Left ventricle myocardium inferior (tissue), 1 donor: ENCODE measurements around the gene MPND. TPM values are rescaled to one million over a fixed set of nuclear protein-coding genes. Genes with fewer than 3 reads are reported as not detected.

ENCODE experiments used
- DNase-seq: peaks from one replicate; pipeline ENCODE4 v3.0.0-alpha.2; 2020
- H3K27ac ChIP-seq: fragments of 200-600 bp; replicated peaks from 2 replicates; pipeline ENCODE4 v1.8.0; 2021
- H3K27me3 ChIP-seq: fragments of 200-600 bp; 2 replicates; pipeline ENCODE4 v1.8.0; 2021; ENCODE audit warnings: low read depth
- H3K36me3 ChIP-seq: fragments of 200-600 bp; 2 replicates; pipeline ENCODE4 v1.8.0; 2021
- H3K4me1 ChIP-seq: fragments of 200-600 bp; 2 replicates; pipeline ENCODE4 v1.8.0; 2021
- H3K4me3 ChIP-seq: fragments of 200-600 bp; 2 replicates; pipeline ENCODE4 v1.8.0; 2021; ENCODE audit warnings: mild to moderate bottlenecking, moderate library complexity
- H3K9me3 ChIP-seq: fragments of 200-600 bp; replicated peaks from 2 replicates; pipeline ENCODE4 v1.8.0; 2021
- intact Hi-C: fragments of 100-400 bp; cut with micrococcal nuclease; formaldehyde crosslinking; loops from one replicate; pipeline ENCODE4 v1.11.0; 2022
- total RNA-seq: library from RNA; stranded (reverse); fragmentation: NEBNext Ultra II Directional; extraction: Animal tissue kit (Norgen Biotek cat#: 25700); gene quantifications from one replicate; pipeline ENCODE4 v1.2.1, GENCODE V29; 2021
- TF ChIP-seq, protein P1 (sequence below): fragments of 200-600 bp; IDR thresholded peaks from 2 replicates; pipeline ENCODE4 v1.8.0; 2021; ENCODE audit warnings: antibody characterized with exemption, mild to moderate bottlenecking, borderline replicate concordance
- donor health status: DM: no; HTN: yes; CAD: no; lungs with severe emphysema.

MPND gene
- total RNA-seq, 1 donor from 2014 or later, result 19.2 TPM

DNA sequence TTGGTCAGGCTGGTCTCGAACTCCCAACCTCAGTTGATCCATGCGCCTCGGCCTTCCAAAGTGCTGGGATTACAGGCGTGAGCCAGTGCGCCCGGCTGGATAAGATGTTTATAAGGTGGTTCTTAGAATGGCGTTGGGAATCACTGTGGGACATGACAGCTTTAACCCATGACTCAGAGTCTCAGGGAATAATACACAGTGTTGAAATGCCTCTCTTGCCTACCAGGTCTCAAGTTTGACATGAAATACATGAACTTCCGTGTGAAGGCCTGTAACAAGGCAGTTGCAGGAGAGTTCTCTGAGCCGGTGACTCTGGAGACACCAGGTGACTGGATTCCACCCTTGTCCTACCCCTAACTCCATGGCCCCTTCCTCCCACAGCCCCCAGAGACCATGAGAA is 26.4 kb upstream of the MPND start:
- peaks cover 4% of the 10 kb centered on the region for H3K9me3 ChIP-seq
- H3K27me3 ChIP-seq, result peaks cover 16% of the 10 kb centered on the region
- intact Hi-C loops, result no loop called here
- DNase-seq, result no peak
- H3K4me1 ChIP-seq, result peaks cover 3% of the 10 kb centered on the region
- H3K4me3 ChIP-seq, result no peak overlapping the region
- no peak overlapping the region for H3K27ac ChIP-seq
- TF ChIP-seq, protein P1, sequence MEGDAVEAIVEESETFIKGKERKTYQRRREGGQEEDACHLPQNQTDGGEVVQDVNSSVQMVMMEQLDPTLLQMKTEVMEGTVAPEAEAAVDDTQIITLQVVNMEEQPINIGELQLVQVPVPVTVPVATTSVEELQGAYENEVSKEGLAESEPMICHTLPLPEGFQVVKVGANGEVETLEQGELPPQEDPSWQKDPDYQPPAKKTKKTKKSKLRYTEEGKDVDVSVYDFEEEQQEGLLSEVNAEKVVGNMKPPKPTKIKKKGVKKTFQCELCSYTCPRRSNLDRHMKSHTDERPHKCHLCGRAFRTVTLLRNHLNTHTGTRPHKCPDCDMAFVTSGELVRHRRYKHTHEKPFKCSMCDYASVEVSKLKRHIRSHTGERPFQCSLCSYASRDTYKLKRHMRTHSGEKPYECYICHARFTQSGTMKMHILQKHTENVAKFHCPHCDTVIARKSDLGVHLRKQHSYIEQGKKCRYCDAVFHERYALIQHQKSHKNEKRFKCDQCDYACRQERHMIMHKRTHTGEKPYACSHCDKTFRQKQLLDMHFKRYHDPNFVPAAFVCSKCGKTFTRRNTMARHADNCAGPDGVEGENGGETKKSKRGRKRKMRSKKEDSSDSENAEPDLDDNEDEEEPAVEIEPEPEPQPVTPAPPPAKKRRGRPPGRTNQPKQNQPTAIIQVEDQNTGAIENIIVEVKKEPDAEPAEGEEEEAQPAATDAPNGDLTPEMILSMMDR, result no peak
- H3K36me3 ChIP-seq, result no peaks in the 10 kb centered on the region

- Histone ChIP-seq H3K27ac (no peak overlapping the region), H3K27me3 (peaks cover 16% of the 10 kb centered on the region), H3K4me1 (peaks cover 3% of the 10 kb centered on the region), H3K9me3 (peaks cover 4% of the 10 kb centered on the region), H3K36me3 (no peaks in the 10 kb centered on the region), H3K4me3 (no peak overlapping the region)
- intact Hi-C loops, result no loop called here
- no peak for DNase-seq
- TF ChIP-seq, protein P1, result no peak
Observed at GRCh38 chr19:4318460-4318859, 24.9 kb upstream of the MPND start.

DNA sequence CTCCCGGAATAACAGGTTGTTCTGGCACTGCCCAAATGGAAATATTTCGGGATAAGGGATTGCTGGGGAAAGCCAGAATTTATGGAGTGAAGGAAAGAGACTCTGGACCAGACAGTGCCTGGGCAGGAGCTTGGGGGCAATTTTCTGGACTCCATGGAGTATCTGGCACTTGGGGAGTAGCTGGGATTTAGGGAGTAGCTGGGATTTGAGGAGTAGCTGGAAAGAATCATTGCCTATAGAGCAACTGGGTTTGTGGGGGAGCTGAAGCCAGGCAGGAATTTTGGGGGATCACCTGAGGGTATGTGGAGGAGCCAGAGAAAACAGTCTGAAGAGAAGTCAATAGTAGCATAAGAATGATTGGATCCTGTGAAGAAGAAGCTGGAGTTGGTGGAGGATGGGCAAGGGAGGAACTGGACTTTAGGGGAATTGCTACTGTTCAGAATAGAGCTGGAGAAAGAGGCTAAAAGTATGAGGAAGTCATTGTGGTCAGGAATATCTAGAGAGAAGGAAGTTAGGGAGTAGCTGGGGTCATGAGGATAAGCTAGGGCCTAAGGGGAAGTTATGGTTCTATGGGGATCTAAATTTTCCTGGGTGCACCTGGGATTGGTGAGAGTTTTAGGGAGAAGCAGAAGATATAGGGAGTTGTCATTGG is 24.2 kb upstream of the MPND start:
- intact Hi-C loops, result no loop called here
- Histone ChIP-seq H3K36me3 (no peaks in the 10 kb centered on the region), H3K27me3 (peaks cover 16% of the 10 kb centered on the region), H3K9me3 (peaks cover 4% of the 10 kb centered on the region), H3K27ac (no peak overlapping the region), H3K4me1 (peaks cover 3% of the 10 kb centered on the region), H3K4me3 (no peak overlapping the region)
- TF ChIP-seq, protein P1, result no peak
- no peak for DNase-seq

DNA sequence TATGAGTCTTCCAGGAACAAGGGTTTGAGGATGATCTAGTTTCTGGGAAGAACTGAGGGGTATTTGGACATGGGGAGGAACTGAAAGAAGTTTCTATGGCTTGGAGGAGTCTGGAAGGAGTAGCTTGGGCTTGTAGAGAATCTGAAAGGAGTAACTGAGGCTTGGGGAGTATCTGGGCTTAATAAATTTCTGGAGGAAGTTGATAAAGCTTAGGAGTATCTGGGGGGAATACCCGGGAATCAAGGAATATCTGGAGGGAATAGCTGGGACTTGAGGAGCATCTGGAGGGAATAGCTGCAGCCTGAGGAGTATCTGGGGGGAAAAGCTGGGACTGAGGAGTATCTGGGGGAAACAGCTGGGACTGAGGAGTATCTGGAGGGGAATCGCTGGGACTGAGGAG is 22.9 kb upstream of the MPND start:
- Histone ChIP-seq H3K4me1 (no peaks in the 10 kb centered on the region), H3K9me3 (peaks cover 4% of the 10 kb centered on the region), H3K27me3 (peaks cover 16% of the 10 kb centered on the region), H3K27ac (no peak overlapping the region), H3K4me3 (no peak overlapping the region), H3K36me3 (no peaks in the 10 kb centered on the region)
- no peak for DNase-seq
- intact Hi-C loops, result no loop called here
- TF ChIP-seq, protein P1, result no peak

DNA sequence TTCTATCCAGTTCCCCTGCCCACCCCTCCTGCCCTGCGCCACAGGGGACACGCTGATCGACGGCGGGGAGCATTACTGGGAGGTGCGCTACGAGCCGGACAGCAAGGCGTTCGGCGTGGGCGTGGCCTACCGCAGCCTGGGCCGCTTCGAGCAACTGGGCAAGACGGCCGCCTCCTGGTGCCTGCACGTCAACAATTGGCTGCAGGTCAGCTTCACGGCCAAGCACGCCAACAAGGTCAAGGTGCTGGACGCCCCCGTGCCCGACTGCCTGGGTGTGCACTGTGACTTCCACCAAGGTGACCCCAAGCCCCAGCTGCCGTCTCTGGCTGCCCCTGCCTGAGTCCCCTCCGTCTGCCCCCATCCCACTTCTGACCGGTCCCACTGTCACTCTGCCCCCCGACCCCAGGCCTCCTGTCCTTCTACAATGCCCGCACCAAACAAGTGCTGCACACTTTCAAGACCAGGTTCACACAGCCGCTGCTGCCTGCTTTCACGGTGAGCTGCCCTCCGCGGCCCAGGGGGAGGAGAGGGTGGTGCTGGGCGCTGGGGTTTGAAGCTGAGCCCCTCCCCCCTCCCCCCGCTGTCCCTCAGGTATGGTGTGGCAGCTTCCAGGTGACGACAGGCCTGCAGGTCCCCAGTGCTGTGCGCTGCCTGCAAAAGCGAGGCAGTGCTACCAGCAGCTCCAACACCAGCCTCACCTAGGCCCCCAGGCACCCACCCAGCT is 20.3 kb upstream of the MPND start:
- DNase-seq, result no peak
- no peaks in the 10 kb centered on the region for H3K36me3 ChIP-seq
- intact Hi-C loops, result no loop called here
- no peaks in the 10 kb centered on the region for H3K27me3 ChIP-seq
- H3K4me3 ChIP-seq, result no peak overlapping the region
- peaks cover 4% of the 10 kb centered on the region for H3K9me3 ChIP-seq
- no peak overlapping the region for H3K27ac ChIP-seq
- TF ChIP-seq, protein P1, result no peak
- peaks cover 16% of the 10 kb centered on the region for H3K4me1 ChIP-seq
